ENCODE measurements around the gene NLRC4.

DNA sequence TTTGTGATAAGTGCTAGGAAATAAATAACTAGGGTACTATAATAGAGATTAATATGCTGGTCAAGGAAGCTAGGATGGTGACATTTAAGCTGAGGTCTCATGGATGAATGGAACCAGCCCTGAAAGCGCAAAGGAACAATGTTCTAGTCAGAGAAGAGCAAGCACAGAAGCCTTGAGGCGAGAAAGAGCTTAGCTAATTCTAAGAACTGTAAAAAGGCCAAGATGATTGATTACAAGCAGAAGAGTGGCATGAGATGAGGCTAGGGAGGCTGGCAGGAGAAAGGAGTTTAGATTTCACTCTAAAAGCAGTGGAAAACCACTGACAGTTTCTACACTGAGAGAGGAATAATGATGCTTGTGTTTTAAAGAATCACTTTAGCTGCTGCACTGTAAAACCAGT is 9.6 kb upstream of the NLRC4 start:
- TF ChIP-seq, protein P1, sequence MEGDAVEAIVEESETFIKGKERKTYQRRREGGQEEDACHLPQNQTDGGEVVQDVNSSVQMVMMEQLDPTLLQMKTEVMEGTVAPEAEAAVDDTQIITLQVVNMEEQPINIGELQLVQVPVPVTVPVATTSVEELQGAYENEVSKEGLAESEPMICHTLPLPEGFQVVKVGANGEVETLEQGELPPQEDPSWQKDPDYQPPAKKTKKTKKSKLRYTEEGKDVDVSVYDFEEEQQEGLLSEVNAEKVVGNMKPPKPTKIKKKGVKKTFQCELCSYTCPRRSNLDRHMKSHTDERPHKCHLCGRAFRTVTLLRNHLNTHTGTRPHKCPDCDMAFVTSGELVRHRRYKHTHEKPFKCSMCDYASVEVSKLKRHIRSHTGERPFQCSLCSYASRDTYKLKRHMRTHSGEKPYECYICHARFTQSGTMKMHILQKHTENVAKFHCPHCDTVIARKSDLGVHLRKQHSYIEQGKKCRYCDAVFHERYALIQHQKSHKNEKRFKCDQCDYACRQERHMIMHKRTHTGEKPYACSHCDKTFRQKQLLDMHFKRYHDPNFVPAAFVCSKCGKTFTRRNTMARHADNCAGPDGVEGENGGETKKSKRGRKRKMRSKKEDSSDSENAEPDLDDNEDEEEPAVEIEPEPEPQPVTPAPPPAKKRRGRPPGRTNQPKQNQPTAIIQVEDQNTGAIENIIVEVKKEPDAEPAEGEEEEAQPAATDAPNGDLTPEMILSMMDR (IDR thresholded peaks at IDR 0.05), result no peak
- TF ChIP-seq POLR2A (IDR thresholded peaks at IDR 0.05), result no peak
